Measurements from ENCODE around the gene PACSIN2. TPM values are rescaled to one million over a fixed set of nuclear protein-coding genes. Genes with fewer than 3 reads are reported as not detected.

PACSIN2 gene
- total RNA-seq, 2 experiments from 2014 or later: 35.0 to 35.9 TPM

DNA sequence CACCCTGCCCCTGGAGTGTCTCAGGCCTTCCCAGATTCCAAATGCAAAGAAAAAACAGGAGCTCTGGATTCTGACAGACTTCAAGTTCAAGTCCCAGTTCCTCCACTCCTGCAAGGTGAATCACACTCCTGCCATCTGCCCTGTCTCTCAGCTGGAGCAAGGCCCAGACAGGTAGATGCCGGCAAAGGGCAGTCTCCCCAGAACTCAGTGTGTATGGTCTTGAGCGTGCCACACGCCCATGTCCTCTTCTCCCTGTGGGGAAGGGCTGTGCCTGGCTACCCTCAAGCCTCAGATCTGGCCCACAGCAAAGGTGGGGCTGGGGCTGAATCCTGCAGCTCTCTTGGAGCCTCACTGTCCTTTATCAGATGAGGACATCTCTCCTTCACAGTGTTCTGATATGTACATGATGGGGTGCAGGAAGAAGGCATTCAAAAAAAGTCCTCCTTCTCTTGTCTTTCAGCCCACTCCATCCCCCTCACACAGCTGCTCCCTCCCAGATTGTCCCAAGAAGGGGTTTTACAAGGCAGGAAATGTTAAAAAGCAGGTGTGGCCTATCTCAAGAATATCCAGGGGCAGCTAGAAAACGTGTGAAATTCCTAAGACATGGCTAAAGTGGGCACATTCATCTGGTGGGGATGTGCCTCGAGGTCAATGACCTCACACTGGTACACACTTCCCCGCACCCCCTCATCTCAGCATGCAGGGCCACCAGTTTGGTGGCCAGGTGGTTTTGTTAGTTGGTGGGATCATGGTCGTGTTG lies 130.2 kb downstream of the PACSIN2 start:
- ChIA-PET POLR2A (interaction anchor here (0.6 kb wide), 1 partner anchor 265 kb away, joined by 3 read pairs; no protein-coding TSS in a partner anchor), CTCF (interaction anchor here (1.8 kb wide), 1 partner anchor 17 kb away, joined by 7 read pairs; no protein-coding TSS in a partner anchor)
- intact Hi-C loops (cut with micrococcal nuclease): no loop called here
- H3K4me3 Mint-ChIP-seq: no peak overlapping the region
- no peak for DNase-seq
- H3K27me3 Mint-ChIP-seq: no peaks in the 10 kb centered on the region
- peaks cover 5% of the 10 kb centered on the region for H3K36me3 Mint-ChIP-seq
- H3K27ac Mint-ChIP-seq: no peak overlapping the region
- peaks cover 10% of the 10 kb centered on the region for H3K4me1 Mint-ChIP-seq (ENCODE audit: low read depth)
- no peaks in the 10 kb centered on the region for H3K9me3 Mint-ChIP-seq

- Mint-ChIP-seq H3K27ac (no peak overlapping the region), H3K9me3 (no peaks in the 10 kb centered on the region), H3K4me3 (no peak overlapping the region), H3K4me1 (ENCODE audit: low read depth) (peaks cover 2% of the 10 kb centered on the region), H3K36me3 (peaks cover 2% of the 10 kb centered on the region), H3K27me3 (no peaks in the 10 kb centered on the region)
- intact Hi-C loops (cut with micrococcal nuclease): no loop called here
- CTCF ChIA-PET: interaction anchor here (1.0 kb wide), 1 partner anchor 10 kb away, joined by 3 read pairs; no protein-coding TSS in a partner anchor
- no peak for DNase-seq
- POLR2A ChIA-PET: interaction anchor here (0.6 kb wide), 1 partner anchor 265 kb away, joined by 3 read pairs; no protein-coding TSS in a partner anchor
Observed at GRCh38 chr22:42883970-42884369, 131.0 kb downstream of the PACSIN2 start.

DNA sequence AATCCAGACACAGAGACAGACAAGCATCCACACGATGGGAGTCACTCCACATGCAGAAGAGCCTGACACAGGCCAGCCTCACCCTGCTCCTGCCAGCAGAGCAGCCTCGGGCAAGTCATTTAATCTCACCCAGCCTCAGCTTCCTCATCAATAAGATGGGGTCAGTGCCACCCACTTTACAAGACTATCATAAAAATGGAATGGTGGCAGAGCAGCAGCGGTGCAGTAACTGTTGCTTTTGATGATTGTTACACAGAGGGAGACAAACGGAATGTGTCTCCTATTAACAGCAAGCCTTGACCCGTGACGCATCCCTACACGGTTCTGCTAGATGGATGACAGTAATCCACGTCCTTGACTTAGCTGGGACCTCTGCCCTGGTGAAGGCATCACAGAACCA lies 131.8 kb downstream of the PACSIN2 start:
- Mint-ChIP-seq H3K9me3 (no peaks in the 10 kb centered on the region), H3K4me3 (no peak overlapping the region), H3K4me1 (ENCODE audit: low read depth) (no peaks in the 10 kb centered on the region), H3K27me3 (no peaks in the 10 kb centered on the region), H3K27ac (no peak overlapping the region), H3K36me3 (peaks cover 6% of the 10 kb centered on the region)
- DNase-seq: no peak
- POLR2A ChIA-PET: no interaction called here
- intact Hi-C loops (cut with micrococcal nuclease): no loop called here
- CTCF ChIA-PET: interaction anchor here (1.0 to 2.3 kb wide), 2 partner anchors 10 to 15 kb away, joined by 3 to 6 read pairs; no protein-coding TSS in a partner anchor

DNA sequence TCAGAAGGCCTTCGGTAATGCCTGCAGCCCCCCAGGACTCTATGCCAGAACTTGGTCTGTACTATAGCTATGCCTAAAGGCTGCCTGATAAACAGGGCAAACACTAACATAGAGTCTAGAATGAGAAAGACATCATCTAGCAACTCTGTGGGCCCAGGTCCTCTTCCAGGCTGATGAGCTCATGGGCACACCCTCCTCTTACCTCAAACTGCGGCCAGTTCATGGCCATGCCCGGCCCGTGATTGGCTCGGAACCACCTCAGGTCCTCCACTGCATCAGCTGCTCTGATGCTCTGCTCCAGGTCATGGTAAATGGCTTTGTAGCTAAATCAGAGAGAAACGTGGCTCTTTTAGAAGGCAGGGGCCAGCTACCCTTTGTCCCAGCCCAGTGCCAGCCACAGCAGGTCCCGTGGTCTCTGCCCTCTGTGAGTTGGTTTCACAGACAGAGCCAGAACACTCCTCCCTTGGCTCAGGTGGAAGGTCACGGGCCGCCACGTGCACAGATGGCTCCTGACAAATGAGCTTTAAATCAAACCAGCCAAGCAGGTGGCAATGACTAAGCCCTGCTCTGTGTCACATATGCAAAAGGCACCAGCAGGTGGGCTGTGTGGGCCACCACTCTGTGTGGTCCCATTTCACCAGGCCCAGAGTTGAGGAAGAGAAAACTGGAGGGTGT lies 132.8 kb downstream of the PACSIN2 start:
- CTCF ChIA-PET: interaction anchor here (2.3 kb wide), 1 partner anchor 14 kb away, joined by 6 read pairs; no protein-coding TSS in a partner anchor
- Mint-ChIP-seq H3K9me3 (no peaks in the 10 kb centered on the region), H3K4me3 (no peak overlapping the region), H3K27ac (no peak overlapping the region), H3K27me3 (no peaks in the 10 kb centered on the region), H3K4me1 (ENCODE audit: low read depth) (no peaks in the 10 kb centered on the region), H3K36me3 (peaks cover 6% of the 10 kb centered on the region)
- POLR2A ChIA-PET: no interaction called here
- intact Hi-C loops (cut with micrococcal nuclease): no loop called here
- no peak for DNase-seq

DNA sequence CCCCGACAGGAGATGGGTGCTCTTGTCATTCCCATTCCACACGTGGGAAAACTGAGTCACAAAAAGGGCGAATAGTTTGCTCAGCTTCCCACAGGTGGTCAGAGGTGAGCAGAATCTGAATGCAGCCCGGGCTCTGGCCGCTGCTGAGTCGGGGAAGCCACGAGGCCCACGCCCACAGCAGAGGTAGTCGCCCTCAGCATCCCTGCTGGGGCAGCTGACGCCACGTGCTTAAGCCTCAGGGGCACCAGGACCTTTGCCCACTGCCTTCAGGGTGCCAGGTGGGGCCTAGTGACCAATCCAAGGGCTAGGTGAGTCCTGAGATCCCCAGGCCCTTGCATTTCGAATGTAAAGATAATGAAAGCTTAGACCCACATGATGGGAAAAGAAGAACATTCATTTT lies 133.7 kb downstream of the PACSIN2 start:
- CTCF ChIA-PET: interaction anchor here (2.3 kb wide), 1 partner anchor 14 kb away, joined by 6 read pairs; no protein-coding TSS in a partner anchor
- peaks cover 7% of the 10 kb centered on the region for H3K36me3 Mint-ChIP-seq
- POLR2A ChIA-PET: interaction anchor here (0.6 kb wide), 1 partner anchor 15 kb away, joined by 3 read pairs; no protein-coding TSS in a partner anchor
- H3K4me1 Mint-ChIP-seq (ENCODE audit: low read depth): no peaks in the 10 kb centered on the region
- no peak overlapping the region for H3K4me3 Mint-ChIP-seq
- DNase-seq: no peak
- no peaks in the 10 kb centered on the region for H3K9me3 Mint-ChIP-seq
- H3K27ac Mint-ChIP-seq: no peak overlapping the region
- no peaks in the 10 kb centered on the region for H3K27me3 Mint-ChIP-seq
- intact Hi-C loops (cut with micrococcal nuclease): no loop called here

DNA sequence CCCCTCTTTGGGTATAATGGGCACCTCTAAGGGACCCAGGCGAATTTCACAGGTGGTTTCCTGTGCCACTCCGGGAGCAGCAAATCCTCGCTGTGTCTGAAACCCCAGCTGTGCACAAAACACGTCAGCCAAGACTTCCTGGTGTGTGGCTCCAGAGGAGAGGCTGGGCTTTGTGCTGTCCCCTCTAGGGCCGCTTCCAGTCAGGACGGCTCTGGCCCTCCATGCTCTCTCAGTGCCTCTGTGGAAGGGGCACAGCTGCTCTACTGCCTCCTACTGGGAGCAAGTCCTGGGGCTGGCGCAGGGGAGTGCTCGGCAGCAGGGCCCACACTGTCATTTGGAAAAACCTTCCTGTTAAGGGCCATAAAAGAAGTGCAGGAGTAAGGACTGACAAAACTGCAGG lies 134.1 kb downstream of the PACSIN2 start:
- H3K4me1 Mint-ChIP-seq (ENCODE audit: low read depth): no peaks in the 10 kb centered on the region
- intact Hi-C loops (cut with micrococcal nuclease): no loop called here
- H3K27me3 Mint-ChIP-seq: no peaks in the 10 kb centered on the region
- peaks cover 7% of the 10 kb centered on the region for H3K36me3 Mint-ChIP-seq
- H3K9me3 Mint-ChIP-seq: no peaks in the 10 kb centered on the region
- ChIA-PET CTCF (no interaction called here), POLR2A (interaction anchor here (0.6 kb wide), 1 partner anchor 16 kb away, joined by 3 read pairs; no protein-coding TSS in a partner anchor)
- H3K27ac Mint-ChIP-seq: no peak overlapping the region
- DNase-seq: no peak
- no peak overlapping the region for H3K4me3 Mint-ChIP-seq

DNA sequence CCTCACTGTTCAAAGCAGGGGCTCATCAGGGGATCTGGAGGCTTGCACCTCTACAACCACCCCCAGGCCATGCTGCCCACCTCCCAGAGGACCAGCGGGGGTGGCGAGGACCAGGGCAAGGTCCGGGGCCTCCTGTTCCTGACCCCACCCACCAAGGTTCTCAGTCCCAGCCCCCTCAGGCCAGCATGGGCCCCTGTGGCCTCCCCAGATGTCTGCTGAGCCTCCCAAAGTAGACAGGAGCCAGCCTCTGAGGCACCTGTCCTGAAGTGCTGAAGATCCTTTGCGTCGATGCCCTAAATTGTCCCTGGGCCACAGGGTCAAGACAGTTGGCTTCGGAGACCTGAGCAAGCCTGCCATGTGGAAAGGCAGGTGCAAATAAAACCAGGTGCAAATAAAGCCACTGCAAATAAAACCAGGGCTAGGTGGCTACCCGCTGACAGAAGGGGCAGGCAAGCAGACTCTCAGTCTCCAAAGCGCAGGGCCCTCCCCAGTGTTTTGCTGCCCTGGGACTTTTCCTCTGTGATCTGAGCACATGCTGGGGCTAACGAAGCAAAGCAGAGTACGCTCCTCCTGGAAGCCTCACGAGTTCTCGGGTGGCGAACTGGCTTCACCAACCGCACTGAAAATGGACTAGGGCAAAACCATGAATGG lies 135.5 kb downstream of the PACSIN2 start:
- no peak overlapping the region for H3K27ac Mint-ChIP-seq

DNA sequence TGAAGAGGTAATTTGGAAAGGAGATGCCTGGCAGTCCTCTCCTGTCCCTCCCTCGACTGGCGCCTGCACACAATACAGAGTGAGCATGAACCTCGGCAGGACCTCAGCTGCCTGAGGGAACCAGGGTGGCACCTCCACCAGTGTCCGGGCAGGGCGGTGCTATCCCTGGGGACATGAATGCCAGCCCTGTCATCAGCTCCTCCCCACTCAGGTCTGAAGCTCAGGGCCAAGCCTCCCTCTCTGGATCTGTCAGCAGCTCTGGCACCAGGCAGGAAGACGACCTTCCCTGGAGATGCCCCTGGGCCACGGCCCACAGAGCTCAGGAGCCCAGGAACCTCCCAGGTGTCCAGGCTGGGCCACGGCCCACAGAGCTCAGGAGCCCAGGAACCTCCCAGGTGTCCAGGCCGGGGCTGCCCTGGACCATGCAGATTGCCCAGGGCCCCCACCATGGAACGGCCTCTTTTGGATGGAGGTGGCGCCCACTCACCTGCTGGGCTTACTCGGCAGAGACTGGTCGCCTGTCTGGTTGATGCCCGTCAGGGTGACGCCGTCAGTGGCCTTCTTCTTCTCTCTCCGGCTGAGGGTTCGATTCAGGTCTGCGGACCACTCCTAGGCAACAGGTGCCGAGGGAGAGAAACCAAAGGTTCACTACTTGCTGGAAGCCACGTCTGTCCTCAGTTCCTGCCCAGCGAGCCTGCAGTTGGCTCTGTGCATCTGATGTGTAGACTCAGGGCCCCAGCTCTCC lies 136.2 kb downstream of the PACSIN2 start:
- DNase-seq: no peak
- no peaks in the 10 kb centered on the region for H3K27me3 Mint-ChIP-seq
- intact Hi-C loops (cut with micrococcal nuclease): no loop called here
- ChIA-PET CTCF (no interaction called here), POLR2A (no interaction called here)
- no peaks in the 10 kb centered on the region for H3K9me3 Mint-ChIP-seq
- H3K27ac Mint-ChIP-seq: no peak overlapping the region
- no peaks in the 10 kb centered on the region for H3K4me1 Mint-ChIP-seq (ENCODE audit: low read depth)
- no peak overlapping the region for H3K4me3 Mint-ChIP-seq
- H3K36me3 Mint-ChIP-seq: peaks cover 11% of the 10 kb centered on the region

More for the DNA sequence above, 135.5 kb downstream of the PACSIN2 start:
- DNase-seq: no peak
- no peak overlapping the region for H3K4me3 Mint-ChIP-seq
- H3K36me3 Mint-ChIP-seq: peaks cover 11% of the 10 kb centered on the region
- CTCF ChIA-PET: no interaction called here
- H3K9me3 Mint-ChIP-seq: no peaks in the 10 kb centered on the region
- POLR2A ChIA-PET: no interaction called here
- no peaks in the 10 kb centered on the region for H3K4me1 Mint-ChIP-seq (ENCODE audit: low read depth)
- intact Hi-C loops (cut with micrococcal nuclease): no loop called here
- no peaks in the 10 kb centered on the region for H3K27me3 Mint-ChIP-seq

DNA sequence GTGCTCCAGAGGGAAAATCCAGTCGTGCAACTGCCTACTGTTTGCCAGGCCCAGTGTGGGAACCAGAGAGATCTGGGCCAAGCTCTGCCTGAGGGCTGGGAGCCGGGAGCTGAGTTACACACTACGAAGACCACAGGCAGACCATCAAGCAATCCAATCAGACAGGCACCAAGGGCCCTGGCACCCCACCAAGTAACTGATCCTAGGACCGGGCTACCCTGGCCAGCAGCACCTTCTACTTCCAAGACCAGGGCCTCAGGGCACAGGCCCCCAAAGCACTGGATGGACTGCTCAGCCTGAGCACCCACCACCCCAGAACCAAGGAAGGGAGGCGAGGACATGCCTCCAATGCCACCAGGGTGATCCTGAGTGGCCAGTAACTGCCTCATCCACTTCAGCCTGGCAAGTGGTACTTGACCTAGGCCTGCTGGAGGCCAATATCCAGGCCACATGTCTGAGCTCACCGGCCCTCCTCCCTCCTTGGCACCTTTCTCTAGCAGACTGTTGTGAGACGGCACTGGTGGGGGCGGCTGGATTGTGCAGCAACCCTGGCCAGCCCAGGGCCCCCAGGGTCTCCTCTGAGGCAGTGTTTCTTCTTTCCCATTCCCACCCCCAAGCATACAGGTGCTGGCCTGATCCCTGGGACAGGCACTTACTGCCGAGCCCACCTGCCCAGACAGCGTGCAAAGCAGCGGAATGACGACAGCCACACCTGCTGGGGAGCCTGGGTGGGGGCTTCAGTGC lies 137.2 kb downstream of the PACSIN2 start:
- no peaks in the 10 kb centered on the region for H3K9me3 Mint-ChIP-seq
- no peak for DNase-seq
- no peaks in the 10 kb centered on the region for H3K27me3 Mint-ChIP-seq
- intact Hi-C loops (cut with micrococcal nuclease): no loop called here
- H3K4me1 Mint-ChIP-seq (ENCODE audit: low read depth): no peaks in the 10 kb centered on the region
- ChIA-PET POLR2A (no interaction called here), CTCF (no interaction called here)
- peaks cover 9% of the 10 kb centered on the region for H3K36me3 Mint-ChIP-seq
- H3K4me3 Mint-ChIP-seq: no peak overlapping the region
- no peak overlapping the region for H3K27ac Mint-ChIP-seq

DNA sequence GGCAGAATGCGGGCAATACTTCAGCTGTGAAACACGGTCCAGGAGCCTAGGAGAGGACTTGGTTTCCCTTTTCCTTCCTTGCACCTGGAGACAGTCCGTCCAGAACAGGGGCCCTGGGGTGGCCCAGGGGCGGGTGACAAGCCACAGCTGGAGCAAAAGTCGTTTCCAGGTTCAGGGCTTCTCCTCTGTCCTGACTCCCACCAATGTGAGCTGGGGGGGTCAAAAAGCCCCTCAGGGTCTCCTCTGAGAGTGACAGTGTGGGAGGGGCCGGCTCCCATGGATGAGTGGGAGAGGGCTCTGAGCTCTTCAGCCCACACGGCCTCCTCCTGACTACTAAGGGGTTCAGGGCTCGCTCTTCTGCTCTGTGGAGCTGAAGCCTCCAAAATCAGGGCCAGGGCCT lies 137.8 kb downstream of the PACSIN2 start:
- no peak for DNase-seq
- intact Hi-C loops (cut with micrococcal nuclease): no loop called here
- H3K27ac Mint-ChIP-seq: no peak overlapping the region
- POLR2A ChIA-PET: interaction anchor here (0.6 kb wide), 1 partner anchor 87 kb away, joined by 4 read pairs; no protein-coding TSS in a partner anchor
- no peaks in the 10 kb centered on the region for H3K9me3 Mint-ChIP-seq
- no peak overlapping the region for H3K4me3 Mint-ChIP-seq
- H3K36me3 Mint-ChIP-seq: peaks cover 9% of the 10 kb centered on the region
- CTCF ChIA-PET: no interaction called here
- no peaks in the 10 kb centered on the region for H3K27me3 Mint-ChIP-seq
- H3K4me1 Mint-ChIP-seq (ENCODE audit: low read depth): no peaks in the 10 kb centered on the region

GRCh38 chr22:42876041-42876440 lies 138.9 kb downstream of the PACSIN2 start:
- no peak for DNase-seq
- no peaks in the 10 kb centered on the region for H3K4me1 Mint-ChIP-seq (ENCODE audit: low read depth)
- no peaks in the 10 kb centered on the region for H3K27me3 Mint-ChIP-seq
- no peaks in the 10 kb centered on the region for H3K9me3 Mint-ChIP-seq
- H3K4me3 Mint-ChIP-seq: no peak overlapping the region
- CTCF ChIA-PET: interaction anchor here (0.8 kb wide), 1 partner anchor 8 kb away, joined by 3 read pairs; no protein-coding TSS in a partner anchor
- peaks cover 9% of the 10 kb centered on the region for H3K36me3 Mint-ChIP-seq
- POLR2A ChIA-PET: no interaction called here
- intact Hi-C loops (cut with micrococcal nuclease): no loop called here
- peak overlapping the region; percentile 18 for H3K27ac Mint-ChIP-seq

All from activated CD4-positive, alpha-beta memory T cell treated with anti-CD3 and anti-CD28 coated beads for 36 hours (primary cell).